Small intestine (tissue), 7 donors: ENCODE measurements around the gene KCNK4. TPM values are rescaled to one million over a fixed set of nuclear protein-coding genes. Genes with fewer than 3 reads are reported as not detected.
"Not testable (repeated sequence)": the region's sequence is repeated elsewhere in the genome, so short reads cannot be mapped to it uniquely, and the experiment has no call there.

Source experiments
- DNase-seq, 2 donors: peaks; one replicate each; pipeline versions ENCODE4 v3.0.0 to v3.0.0-alpha.2; 2013
- FAIRE-seq: peaks from 2 replicates; lab custom pipeline; 2012; peaks lifted over from hg19 to GRCh38; lab: Jason Lieb, UNC
- H3K27ac ChIP-seq, 3 donors: one replicate each; pipeline ENCODE4 v1.5.1; 2013; ENCODE audit warnings: low read length in 2 of 3, mild to moderate bottlenecking in 2 of 3, control low read depth in 1 of 3, inconsistent platforms in 1 of 3, low read depth in 1 of 3, moderate library complexity in 1 of 3
- H3K27me3 ChIP-seq, 3 donors: one replicate each; pipeline ENCODE4 v1.6.1; 2013; ENCODE audit warnings: low read length in 3 of 3, inconsistent platforms in 1 of 3; ENCODE audit not compliant: control insufficient read depth in 3 of 3, insufficient read depth in 3 of 3
- H3K36me3 ChIP-seq, 3 donors: one replicate each; pipeline ENCODE4 v1.6.1; 2013; ENCODE audit warnings: low read length in 3 of 3, inconsistent platforms in 1 of 3, low read depth in 1 of 3, mild to moderate bottlenecking in 1 of 3, moderate library complexity in 1 of 3; ENCODE audit not compliant: control insufficient read depth in 3 of 3, insufficient read depth in 2 of 3
- H3K4me1 ChIP-seq, 3 donors: one replicate each; pipeline ENCODE4 v1.6.1; 2013; ENCODE audit warnings: low read length in 2 of 3, inconsistent platforms in 1 of 3, low read depth in 1 of 3, mild to moderate bottlenecking in 1 of 3, moderate library complexity in 1 of 3; ENCODE audit not compliant: control insufficient read depth in 3 of 3, insufficient read depth in 2 of 3
- H3K4me3 ChIP-seq, 3 donors: one replicate each; pipeline ENCODE4 v1.5.1; 2013; ENCODE audit warnings: low read length in 3 of 3, control low read depth in 1 of 3, inconsistent platforms in 1 of 3, low read depth in 1 of 3, mild to moderate bottlenecking in 1 of 3, moderate library complexity in 1 of 3
- H3K9me3 ChIP-seq, 2 donors: one replicate each; pipeline ENCODE4 v1.6.1; 2013; ENCODE audit warnings: low read depth in 1 of 2, low read length in 1 of 2; ENCODE audit not compliant: control insufficient read depth in 2 of 2, insufficient read depth in 1 of 2
- WGBS, 3 donors: extraction: QIAGEN DNeasy Blood & Tissue Kit; methylation state at CpG; one replicate each; pipeline ENCODE4 v1.1.7; 2013; 5-methylcytosine and 5-hydroxymethylcytosine counted together
- polyA plus RNA-seq, 4 donors: library from polyadenylated mRNA; stranded (reverse) in 3 of 4; unstranded in 1 of 4; fragments of 200-250 nt in 3 of 4; fragments of 120-200 nt in 1 of 4; gene quantifications; one replicate each; pipeline versions ENCODE4 v1.2.1 to v1.2.3, GENCODE V29; 2013
- donor health status: healthy with polysubstance abuse.
- donor health status: control.
- donor health status: control.
- donor health status: Bipolar disorder and iron deficiency.
- donor health status: healthy.

KCNK4 gene
- polyA plus RNA-seq, 4 donors = not detected

GRCh38 chr11:64246621-64246870 lies 44.6 kb upstream of the KCNK4 start:
- not testable (repeated sequence) for DNase-seq, H3K27me3 ChIP-seq, H3K9me3 ChIP-seq, FAIRE-seq
- H3K27ac ChIP-seq = peak overlapping the region; percentile 90 to 97 (median 94)
- H3K36me3 ChIP-seq = peaks cover 0 to 40% (median 5%) of the 10 kb centered on the region in 3 donors
- WGBS, 3 donors = 0 to 2% (median 0%) methylated on average over 1 to 43 of the region's 43 CpGs
- H3K4me1 ChIP-seq = peaks cover 0 to 57% (median 3%) of the 10 kb centered on the region in 3 donors
- peak overlapping the region; percentile 68 to 97 (median 71) for H3K4me3 ChIP-seq

- Histone ChIP-seq H3K27me3 (no peaks in the 10 kb centered on the region), H3K36me3 (peaks cover 0 to 40% (median 5%) of the 10 kb centered on the region in 3 donors), H3K4me1 (peaks cover 0 to 55% (median 3%) of the 10 kb centered on the region in 3 donors), H3K27ac (peak within 1 kb of the TSS; percentile 90 to 98 (median 97)), H3K4me3 (peak within 1 kb of the TSS; percentile 68 to 97 (median 71)), H3K9me3 (no peaks in the 10 kb centered on the region)
- FAIRE-seq = no peak
- DNase-seq = peak; percentile 86 to 91
- 1 to 2% (median 1%) methylated on average over 52 to 74 of the region's 74 CpGs for WGBS, 3 donors
Measured at GRCh38 chr11:64246871-64247728, 44.0 kb upstream of the KCNK4 start, which contains the start of gene PPP1R14B. PPP1R14B (minus strand) TSS chr11:64246943; CDS start chr11:64246673, 270 bp downstream.

- FAIRE-seq (no peak), DNase-seq (peak; percentile 48 to 72)
- Histone ChIP-seq H3K4me3 (peak overlapping the region; percentile 48 to 87 (median 71)), H3K9me3 (no peaks in the 10 kb centered on the region), H3K36me3 (peaks cover 0 to 35% (median 5%) of the 10 kb centered on the region in 3 donors), H3K4me1 (peaks cover 0 to 47% (median 3%) of the 10 kb centered on the region in 3 donors), H3K27me3 (no peaks in the 10 kb centered on the region), H3K27ac (peak overlapping the region; percentile 43 to 98 (median 82))
- 15 to 35% (median 25%) methylated on average over 30 to 31 of the region's 31 CpGs for WGBS, 3 donors
Measured at GRCh38 chr11:64247729-64248531, 43.2 kb upstream of the KCNK4 start.

- peak overlapping the region in 2 of 3 donors; percentile 43 to 82 for H3K27ac ChIP-seq
- H3K27me3 ChIP-seq = no peaks in the 10 kb centered on the region
- DNase-seq = peak in 1 of 2 donors; percentile 58
- peaks cover 0 to 47% (median 3%) of the 10 kb centered on the region in 3 donors for H3K4me1 ChIP-seq
- WGBS, 3 donors = 9 to 63% (median 43%) methylated on average over 6 to 7 of the region's 7 CpGs
- H3K36me3 ChIP-seq = peaks cover 0 to 35% (median 5%) of the 10 kb centered on the region in 3 donors
- FAIRE-seq = no peak
- H3K4me3 ChIP-seq = peak overlapping the region in 1 of 3 donors; percentile 10
- H3K9me3 ChIP-seq = no peaks in the 10 kb centered on the region
Measured at GRCh38 chr11:64248578-64248977, 42.5 kb upstream of the KCNK4 start.

GRCh38 chr11:64249038-64249437 lies 42.1 kb upstream of the KCNK4 start:
- FAIRE-seq (no peak), DNase-seq (no peak)
- Histone ChIP-seq H3K27me3 (no peaks in the 10 kb centered on the region), H3K4me1 (peaks cover 0 to 47% (median 3%) of the 10 kb centered on the region in 3 donors), H3K4me3 (no peak overlapping the region), H3K9me3 (no peaks in the 10 kb centered on the region), H3K27ac (peak overlapping the region in 1 of 3 donors; percentile 82), H3K36me3 (peaks cover 0 to 35% (median under 1%) of the 10 kb centered on the region in 3 donors)
- WGBS, 3 donors = 73 to 88% (median 80%) methylated on average over 4 of the region's 4 CpGs

GRCh38 chr11:64249563-64250414 lies 41.3 kb upstream of the KCNK4 start:
- H3K27ac ChIP-seq = peak overlapping the region in 1 of 3 donors; percentile 16
- H3K9me3 ChIP-seq = no peaks in the 10 kb centered on the region
- peaks cover 2 to 35% (median 5%) of the 10 kb centered on the region in 3 donors for H3K36me3 ChIP-seq
- H3K27me3 ChIP-seq = no peaks in the 10 kb centered on the region
- peak in 1 of 2 donors; percentile 48 for DNase-seq
- FAIRE-seq = no peak
- H3K4me1 ChIP-seq = peaks cover 0 to 47% (median 3%) of the 10 kb centered on the region in 3 donors
- H3K4me3 ChIP-seq = no peak overlapping the region
- 72 to 84% (median 75%) methylated on average over 8 of the region's 8 CpGs for WGBS, 3 donors

GRCh38 chr11:64250415-64251015 lies 40.6 kb upstream of the KCNK4 start:
- no peak for FAIRE-seq
- H3K4me1 ChIP-seq = peaks cover 0 to 41% (median 3%) of the 10 kb centered on the region in 3 donors
- no peaks in the 10 kb centered on the region for H3K27me3 ChIP-seq
- peak in 1 of 2 donors; percentile 48 for DNase-seq
- H3K4me3 ChIP-seq = peak overlapping the region in 2 of 3 donors; percentile 85 to 94
- H3K9me3 ChIP-seq = no peaks in the 10 kb centered on the region
- peaks cover 5 to 35% (median 9%) of the 10 kb centered on the region in 3 donors for H3K36me3 ChIP-seq
- 21 to 26% (median 26%) methylated on average over 10 to 13 of the region's 13 CpGs for WGBS, 3 donors
- peak overlapping the region in 1 of 3 donors; percentile 85 for H3K27ac ChIP-seq
